Omental fat pad (tissue), 4 donors: Measurements from ENCODE around the gene RPN2. TPM values are rescaled to one million over a fixed set of nuclear protein-coding genes. Genes with fewer than 3 reads are reported as not detected.

Experiments
- ATAC-seq: fragments of 150-250 bp; one replicate; pipeline ENCODE4 v1.9.1; 2016; ENCODE audit warnings: mild to moderate bottlenecking, moderate library complexity; ENCODE audit not compliant: low FRiP score
- DNase-seq: peaks from one replicate; pipeline ENCODE4 v3.0.0-alpha.2; 2019; ENCODE audit warnings: low spot score
- total RNA-seq, 4 donors: library from RNA; depleted of rRNA; stranded (reverse); fragments of >200 nt; gene quantifications; one replicate each; pipeline ENCODE4 v1.1.0, GENCODE V29; 2016
- TF ChIP-seq, protein P1 (sequence below), 3 donors: fragments of 450-650 bp; IDR thresholded peaks; one replicate each; pipeline ENCODE4 v1.5.1; 2016 to 2017; ENCODE audit warnings: antibody characterized with exemption in 3 of 3, mild to moderate bottlenecking in 3 of 3, moderate library complexity in 2 of 3

RPN2 gene
- total RNA-seq, 4 donors from 2014 or later = 105 to 168 (median 156) TPM

DNA sequence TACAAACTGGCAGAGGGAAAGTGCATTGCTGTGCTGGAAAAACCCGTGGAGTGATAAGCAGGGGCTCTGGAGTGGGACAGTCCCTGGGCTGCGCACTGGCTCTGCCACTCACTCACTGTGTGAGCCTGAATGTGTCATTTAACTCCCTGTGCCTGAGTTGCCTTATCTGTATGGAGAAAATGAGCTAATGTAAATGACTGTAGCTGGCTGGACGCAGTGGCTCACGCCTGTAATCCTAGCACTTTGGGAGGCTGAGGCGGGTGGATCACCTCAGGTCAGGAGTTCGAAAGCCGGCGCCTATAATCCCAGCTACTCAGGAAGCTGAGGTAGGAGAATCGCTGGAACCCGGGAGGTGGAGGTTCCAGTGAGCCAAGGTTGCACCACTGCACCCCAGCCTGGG, 18.4 kb upstream of the RPN2 start:
- no peak for ATAC-seq

DNA sequence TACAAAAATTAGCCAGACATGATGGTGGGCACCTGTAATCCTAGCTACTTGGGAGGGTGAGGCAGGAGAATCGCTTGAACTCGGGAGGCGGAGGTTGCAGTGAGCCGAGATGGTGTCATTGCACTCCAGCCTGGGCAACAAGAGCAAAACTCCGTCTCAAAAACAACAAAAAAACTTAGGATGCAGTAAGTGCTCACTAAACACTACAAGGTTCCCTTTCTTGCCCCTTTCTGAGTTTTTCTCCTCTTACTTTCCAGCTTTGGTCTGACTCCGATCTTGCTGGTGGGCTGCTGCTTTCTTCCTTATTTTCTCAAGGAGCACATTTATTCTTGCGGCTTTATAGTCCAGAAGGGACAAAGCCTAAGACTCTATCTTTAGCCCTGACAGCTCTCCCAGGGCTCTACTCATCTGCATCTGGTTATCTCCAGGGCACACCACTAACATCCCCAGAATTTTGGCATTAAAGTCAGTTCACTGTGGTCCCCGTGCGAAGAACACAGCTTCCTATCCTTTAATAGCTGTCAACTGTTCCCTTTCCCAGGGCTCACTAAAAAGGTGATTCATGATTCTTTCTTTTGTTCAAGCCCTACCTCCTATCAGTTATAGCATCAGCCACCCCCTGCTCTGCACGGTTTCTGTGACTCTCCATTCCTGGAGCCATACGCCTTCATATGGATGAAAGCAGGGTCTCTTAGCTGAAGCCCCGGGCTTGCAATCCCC, 17.1 kb upstream of the RPN2 start:
- no peak for DNase-seq
- no peak for ATAC-seq
- TF ChIP-seq, protein P1, sequence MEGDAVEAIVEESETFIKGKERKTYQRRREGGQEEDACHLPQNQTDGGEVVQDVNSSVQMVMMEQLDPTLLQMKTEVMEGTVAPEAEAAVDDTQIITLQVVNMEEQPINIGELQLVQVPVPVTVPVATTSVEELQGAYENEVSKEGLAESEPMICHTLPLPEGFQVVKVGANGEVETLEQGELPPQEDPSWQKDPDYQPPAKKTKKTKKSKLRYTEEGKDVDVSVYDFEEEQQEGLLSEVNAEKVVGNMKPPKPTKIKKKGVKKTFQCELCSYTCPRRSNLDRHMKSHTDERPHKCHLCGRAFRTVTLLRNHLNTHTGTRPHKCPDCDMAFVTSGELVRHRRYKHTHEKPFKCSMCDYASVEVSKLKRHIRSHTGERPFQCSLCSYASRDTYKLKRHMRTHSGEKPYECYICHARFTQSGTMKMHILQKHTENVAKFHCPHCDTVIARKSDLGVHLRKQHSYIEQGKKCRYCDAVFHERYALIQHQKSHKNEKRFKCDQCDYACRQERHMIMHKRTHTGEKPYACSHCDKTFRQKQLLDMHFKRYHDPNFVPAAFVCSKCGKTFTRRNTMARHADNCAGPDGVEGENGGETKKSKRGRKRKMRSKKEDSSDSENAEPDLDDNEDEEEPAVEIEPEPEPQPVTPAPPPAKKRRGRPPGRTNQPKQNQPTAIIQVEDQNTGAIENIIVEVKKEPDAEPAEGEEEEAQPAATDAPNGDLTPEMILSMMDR (IDR thresholded peaks at IDR 0.05) = no peak

More for the DNA sequence above, 18.4 kb upstream of the RPN2 start:
- DNase-seq = no peak
- TF ChIP-seq, protein P1 (IDR thresholded peaks at IDR 0.05) = no peak

DNA sequence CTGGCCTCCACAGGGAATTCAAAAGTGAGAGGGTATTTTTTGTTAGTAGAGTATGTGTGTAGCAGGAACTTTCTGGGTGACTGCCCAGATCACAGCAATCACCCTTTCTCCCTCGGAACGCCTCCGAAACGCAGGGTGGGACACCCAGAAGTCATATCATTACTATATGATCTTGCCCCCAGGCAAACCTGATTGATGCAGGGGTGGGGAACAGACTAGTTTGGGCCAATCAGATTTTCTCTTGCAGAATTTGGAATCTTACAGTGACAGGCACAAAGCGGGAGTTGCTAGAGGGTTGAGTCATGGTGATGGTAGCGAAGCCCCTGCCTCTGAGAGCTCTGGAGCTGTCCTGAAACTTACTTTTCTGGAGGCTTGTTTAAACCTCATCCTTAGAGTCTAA, 16.5 kb upstream of the RPN2 start:
- ATAC-seq = no peak
- TF ChIP-seq, protein P1 (IDR thresholded peaks at IDR 0.05) = no peak

DNA sequence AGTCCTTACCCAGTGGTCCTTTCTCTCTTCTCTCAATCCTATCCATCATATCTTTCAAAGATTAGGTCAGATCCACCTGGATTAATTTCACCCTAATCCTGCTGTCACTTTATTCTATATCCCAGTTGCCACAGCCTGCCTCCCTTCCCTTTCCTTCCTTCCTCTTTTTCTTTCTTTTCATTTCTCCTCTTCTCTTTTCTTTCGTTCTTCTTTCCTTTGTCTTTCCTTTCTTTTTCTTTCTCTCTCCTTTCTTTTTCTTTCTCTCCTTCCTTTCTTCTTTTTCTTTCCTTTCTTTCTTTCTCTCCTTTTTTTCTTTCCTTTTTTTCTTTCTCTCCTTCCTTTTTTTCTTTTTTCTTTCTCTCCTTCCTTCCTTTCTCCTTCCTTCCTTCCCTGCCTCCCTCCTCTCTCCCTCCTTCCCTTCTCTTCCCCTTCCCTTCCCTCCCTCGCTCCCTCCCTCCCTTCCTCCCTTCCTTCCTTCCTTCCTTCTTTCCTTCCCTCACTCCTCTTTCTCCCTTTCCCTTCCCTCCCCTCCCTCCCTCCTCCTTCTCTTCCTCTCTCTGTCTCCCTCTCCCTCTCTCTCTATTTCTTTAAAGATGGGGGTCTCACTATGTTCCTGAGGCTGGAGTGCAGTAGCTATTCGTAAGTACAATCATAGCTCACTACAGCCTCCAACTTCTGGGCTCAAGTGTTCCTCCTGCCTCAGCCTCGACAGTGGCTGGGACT, 15.1 kb upstream of the RPN2 start:
- no peak for DNase-seq
- ATAC-seq = no peak
- TF ChIP-seq, protein P1 (IDR thresholded peaks at IDR 0.05) = no peak

More for the DNA sequence above, 16.5 kb upstream of the RPN2 start:
- DNase-seq = no peak

DNA sequence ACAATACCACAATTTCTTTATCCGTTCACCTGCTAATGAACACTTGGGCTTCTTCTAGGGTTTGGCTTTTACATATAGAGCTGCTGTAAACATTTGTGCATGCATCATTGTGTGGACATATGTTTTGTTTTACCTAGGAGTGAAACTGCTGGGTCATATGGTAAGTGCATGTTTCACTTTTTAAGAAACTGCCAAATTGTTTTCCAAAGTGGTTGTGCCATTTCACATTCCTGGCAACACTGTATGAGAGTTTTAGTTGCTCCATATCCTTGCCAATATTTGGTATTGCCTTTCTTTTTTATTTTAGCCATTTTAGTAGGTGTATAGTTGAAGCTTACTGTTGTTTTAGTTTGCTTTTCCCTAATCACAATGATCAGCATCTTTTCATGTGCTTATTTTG, 14.1 kb upstream of the RPN2 start:
- TF ChIP-seq, protein P1 (IDR thresholded peaks at IDR 0.05) = no peak
- ATAC-seq = no peak
- DNase-seq = no peak

DNA sequence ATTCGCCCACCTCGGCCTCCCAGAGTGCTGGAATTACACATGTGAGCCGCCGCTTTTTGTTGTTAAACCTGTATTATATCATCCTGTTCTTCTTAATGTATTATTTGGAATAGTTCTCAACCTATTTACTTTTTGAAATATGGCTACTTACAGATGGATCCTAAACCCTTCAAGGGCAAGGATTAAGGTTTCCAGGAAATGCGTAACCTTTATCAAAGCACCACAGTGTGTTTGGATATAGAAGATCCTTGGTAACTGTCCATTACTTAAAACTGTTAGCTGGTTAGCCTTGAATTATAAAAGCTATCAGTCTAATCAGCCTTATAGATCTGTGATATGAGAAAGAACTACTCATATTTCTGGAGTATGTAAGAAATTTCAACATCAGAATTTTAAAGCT, 12.3 kb upstream of the RPN2 start:
- DNase-seq (no peak), ATAC-seq (no peak)
- TF ChIP-seq, protein P1 (IDR thresholded peaks at IDR 0.05) = no peak

DNA sequence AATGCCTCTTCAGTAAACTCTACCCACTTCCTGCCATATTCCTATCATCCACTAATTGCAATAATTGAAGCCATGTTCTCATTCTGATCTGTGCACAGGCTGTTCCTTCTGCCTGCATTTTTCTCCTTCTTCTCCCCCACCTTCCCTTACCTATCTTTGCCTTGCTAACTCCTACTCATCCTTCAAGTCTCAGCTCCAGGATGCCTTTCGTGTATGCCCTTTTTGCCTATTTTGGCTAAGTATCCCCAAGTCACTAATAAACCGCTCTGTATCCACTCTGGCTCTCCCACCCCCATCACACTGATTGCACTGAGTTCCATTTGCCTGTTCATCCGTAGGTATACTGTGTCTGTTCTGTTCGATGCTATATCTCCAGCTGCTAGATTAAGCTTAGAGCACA, 6.3 kb upstream of the RPN2 start:
- DNase-seq = no peak
- TF ChIP-seq, protein P1 (IDR thresholded peaks at IDR 0.05) = no peak

More for the DNA sequence above, 6.3 kb upstream of the RPN2 start:
- no peak for ATAC-seq
